ENCODE results near the gene FOXJ2. TPM values are rescaled to one million over a fixed set of nuclear protein-coding genes. Genes with fewer than 3 reads are reported as not detected.

Gene FOXJ2
- total and polyA plus RNA-seq, 8 donors = 15.9 to 28.2 (median 25.4) TPM

DNA sequence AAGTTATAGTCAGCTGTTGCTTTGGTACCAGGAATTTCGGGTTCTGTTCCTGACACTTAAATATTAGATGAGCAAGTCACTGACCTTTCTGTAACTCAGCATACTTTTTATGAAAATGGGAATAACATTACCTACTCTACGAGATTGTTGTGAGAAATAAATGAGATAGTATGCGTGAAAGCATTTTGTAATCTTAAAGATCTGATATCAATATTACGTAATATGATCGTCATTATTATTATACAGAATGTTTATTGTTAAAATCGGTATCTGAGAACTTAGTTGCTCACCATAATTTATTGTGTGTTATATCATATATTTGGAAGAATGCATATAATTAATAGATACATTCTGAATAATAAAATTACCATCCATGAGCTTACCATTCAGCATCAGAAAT, 43.4 kb downstream of the FOXJ2 start:
- intact Hi-C loops (cut with DNase I) = no loop called here
- H3K4me1 ChIP-seq = peaks cover 0 to 42% of the 10 kb centered on the region in 2 donors
- DNase-seq = no peak
- no peak for ATAC-seq
- TF ChIP-seq, protein P1, sequence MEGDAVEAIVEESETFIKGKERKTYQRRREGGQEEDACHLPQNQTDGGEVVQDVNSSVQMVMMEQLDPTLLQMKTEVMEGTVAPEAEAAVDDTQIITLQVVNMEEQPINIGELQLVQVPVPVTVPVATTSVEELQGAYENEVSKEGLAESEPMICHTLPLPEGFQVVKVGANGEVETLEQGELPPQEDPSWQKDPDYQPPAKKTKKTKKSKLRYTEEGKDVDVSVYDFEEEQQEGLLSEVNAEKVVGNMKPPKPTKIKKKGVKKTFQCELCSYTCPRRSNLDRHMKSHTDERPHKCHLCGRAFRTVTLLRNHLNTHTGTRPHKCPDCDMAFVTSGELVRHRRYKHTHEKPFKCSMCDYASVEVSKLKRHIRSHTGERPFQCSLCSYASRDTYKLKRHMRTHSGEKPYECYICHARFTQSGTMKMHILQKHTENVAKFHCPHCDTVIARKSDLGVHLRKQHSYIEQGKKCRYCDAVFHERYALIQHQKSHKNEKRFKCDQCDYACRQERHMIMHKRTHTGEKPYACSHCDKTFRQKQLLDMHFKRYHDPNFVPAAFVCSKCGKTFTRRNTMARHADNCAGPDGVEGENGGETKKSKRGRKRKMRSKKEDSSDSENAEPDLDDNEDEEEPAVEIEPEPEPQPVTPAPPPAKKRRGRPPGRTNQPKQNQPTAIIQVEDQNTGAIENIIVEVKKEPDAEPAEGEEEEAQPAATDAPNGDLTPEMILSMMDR (IDR thresholded peaks at IDR 0.05) = no peak
- H3K27ac ChIP-seq = peak overlapping the region in 1 of 2 donors; percentile 20
- H3K27me3 ChIP-seq = no peaks in the 10 kb centered on the region
- no peaks in the 10 kb centered on the region for H3K9me3 ChIP-seq
- no peaks in the 10 kb centered on the region for H3K36me3 ChIP-seq
- no peak overlapping the region for H3K4me3 ChIP-seq

DNA sequence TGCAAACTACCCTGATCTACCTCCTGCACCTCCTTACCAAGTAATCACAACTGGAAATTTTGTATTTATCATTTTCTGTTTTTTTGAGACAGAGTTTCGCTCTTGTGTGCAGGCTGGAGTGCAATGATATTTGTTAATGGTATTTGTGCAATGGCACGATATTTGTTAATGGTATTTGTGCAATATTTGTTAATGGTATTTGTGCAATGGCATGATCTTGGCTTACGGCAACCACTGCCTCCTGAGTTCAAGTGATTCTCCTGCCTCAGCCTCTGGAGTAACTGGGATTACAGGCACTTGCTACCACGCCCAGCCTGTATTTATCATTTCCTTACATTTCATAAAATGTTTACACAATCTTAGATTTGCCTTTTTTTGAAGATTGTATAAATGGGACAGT, 43.9 kb downstream of the FOXJ2 start:
- Histone ChIP-seq H3K9me3 (no peaks in the 10 kb centered on the region), H3K27ac (peak overlapping the region in 1 of 2 donors; percentile 20), H3K36me3 (no peaks in the 10 kb centered on the region), H3K4me3 (no peak overlapping the region), H3K27me3 (no peaks in the 10 kb centered on the region), H3K4me1 (peaks cover 0 to 44% of the 10 kb centered on the region in 2 donors)
- DNase-seq (no peak), ATAC-seq (no peak)
- TF ChIP-seq, protein P1 (IDR thresholded peaks at IDR 0.05) = no peak
- intact Hi-C loops (cut with DNase I) = no loop called here

DNA sequence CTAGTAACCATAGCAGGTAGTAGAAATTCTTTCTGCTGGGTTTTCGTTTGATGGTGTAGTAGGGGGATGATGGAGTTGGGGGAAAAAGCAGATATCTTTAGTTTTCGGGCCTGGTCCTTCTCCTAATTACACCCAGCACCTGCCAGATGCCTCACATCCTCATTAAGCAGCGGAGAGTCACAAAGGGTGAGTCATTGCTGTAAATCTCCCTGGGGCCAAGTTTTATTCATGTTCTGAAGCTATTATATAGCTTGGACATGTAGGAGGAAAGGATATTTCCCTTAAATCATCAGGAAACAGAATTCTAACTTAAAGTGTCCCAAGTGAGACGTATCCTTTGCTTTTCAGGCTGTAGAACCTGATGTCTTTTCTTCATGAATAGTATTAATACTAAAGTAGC, 44.7 kb downstream of the FOXJ2 start:
- DNase-seq (no peak), ATAC-seq (no peak)
- peaks cover 0 to 44% of the 10 kb centered on the region in 2 donors for H3K4me1 ChIP-seq
- intact Hi-C loops (cut with DNase I) = no loop called here
- H3K36me3 ChIP-seq = no peaks in the 10 kb centered on the region
- H3K4me3 ChIP-seq = no peak overlapping the region
- no peaks in the 10 kb centered on the region for H3K27me3 ChIP-seq
- H3K27ac ChIP-seq = no peak overlapping the region
- TF ChIP-seq, protein P1 (IDR thresholded peaks at IDR 0.05) = no peak
- H3K9me3 ChIP-seq = no peaks in the 10 kb centered on the region

DNA sequence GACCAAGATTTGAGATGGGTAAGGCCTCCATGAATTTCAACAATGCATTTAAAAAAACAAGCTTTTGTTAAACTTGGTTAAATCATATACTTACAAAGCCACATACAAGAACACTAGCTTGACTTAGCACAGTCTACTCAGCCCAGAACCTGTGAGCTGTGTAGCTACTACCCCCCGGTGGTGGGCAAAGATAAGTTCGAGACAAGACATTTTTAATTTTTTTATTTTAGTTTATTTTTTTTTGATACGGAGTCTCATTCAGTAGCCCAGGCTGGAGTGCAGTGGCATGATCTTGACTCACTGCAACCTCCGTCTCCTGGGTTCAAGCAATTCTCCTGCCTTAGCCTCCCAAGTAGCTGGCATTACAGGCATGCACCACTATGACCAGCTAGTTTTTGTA, 45.9 kb downstream of the FOXJ2 start:
- Histone ChIP-seq H3K4me3 (no peak overlapping the region), H3K27ac (no peak overlapping the region), H3K4me1 (peaks cover 6 to 51% of the 10 kb centered on the region in 2 donors), H3K27me3 (no peaks in the 10 kb centered on the region), H3K36me3 (no peaks in the 10 kb centered on the region), H3K9me3 (no peaks in the 10 kb centered on the region)
- ATAC-seq (no peak), DNase-seq (peak in 1 of 4 donors; percentile 40)
- intact Hi-C loops (cut with DNase I) = no loop called here
- TF ChIP-seq, protein P1 (IDR thresholded peaks at IDR 0.05) = peak in 1 of 2 donors; percentile 18

DNA sequence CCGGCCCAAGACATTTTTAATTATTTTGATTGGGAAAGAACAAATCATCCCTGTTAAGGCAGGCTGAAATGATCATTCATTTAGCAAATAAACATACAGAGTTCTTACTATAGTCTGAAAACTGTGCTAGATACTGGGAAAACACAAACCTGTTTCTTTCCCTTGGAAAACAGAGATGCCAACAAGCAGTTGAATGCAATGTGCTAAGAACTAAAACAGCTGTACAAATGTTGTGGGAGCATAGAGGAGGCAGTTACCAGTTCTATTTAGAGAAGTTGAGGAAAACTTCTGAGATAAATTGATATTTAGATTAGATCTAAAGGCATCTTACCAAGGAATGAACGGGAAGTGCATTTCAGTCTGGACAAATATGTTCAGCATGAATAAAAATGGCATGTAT, 46.4 kb downstream of the FOXJ2 start:
- intact Hi-C loops (cut with DNase I) = no loop called here
- H3K36me3 ChIP-seq = no peaks in the 10 kb centered on the region
- ATAC-seq = no peak
- H3K4me3 ChIP-seq = no peak overlapping the region
- DNase-seq = no peak
- H3K27me3 ChIP-seq = no peaks in the 10 kb centered on the region
- no peaks in the 10 kb centered on the region for H3K9me3 ChIP-seq
- H3K27ac ChIP-seq = no peak overlapping the region
- peaks cover 6 to 56% of the 10 kb centered on the region in 2 donors for H3K4me1 ChIP-seq
- TF ChIP-seq, protein P1 (IDR thresholded peaks at IDR 0.05) = no peak

Data from left lung (tissue), 10 donors.